Kidney (tissue), 14 donors: Measurements from ENCODE around the gene GLI1. TPM values are rescaled to one million over a fixed set of nuclear protein-coding genes. Genes with fewer than 3 reads are reported as not detected.
"Not testable (repeated sequence)": the region's sequence is repeated elsewhere in the genome, so short reads cannot be mapped to it uniquely, and the experiment has no call there.

Experiments
- DNase-seq, 5 donors: peaks; one replicate each; pipeline ENCODE4 v3.0.0-alpha.2; 2013 to 2020
- FAIRE-seq: peaks from 2 replicates; lab custom pipeline; 2012; peaks lifted over from hg19 to GRCh38; lab: Jason Lieb, UNC
- H3K27ac ChIP-seq, 2 donors: one replicate each; pipeline ENCODE4 v1.7.0; 2013; ENCODE audit warnings: low read depth in 2 of 2, low read length in 2 of 2, inconsistent platforms in 1 of 2
- H3K27me3 ChIP-seq: one replicate; pipeline ENCODE4 v1.7.1; 2013; ENCODE audit warnings: low read length, inconsistent platforms; ENCODE audit not compliant: control insufficient read depth, insufficient read depth
- H3K36me3 ChIP-seq, 3 donors: one replicate each; pipeline versions ENCODE4 v1.7.0 to v1.7.1; 2013; ENCODE audit warnings: low read length in 3 of 3, control low read depth in 1 of 3, inconsistent platforms in 1 of 3; ENCODE audit not compliant: insufficient read depth in 3 of 3, control insufficient read depth in 2 of 3
- H3K4me1 ChIP-seq, 3 donors: one replicate each; pipeline versions ENCODE4 v1.7.0 to v1.7.1; 2013; ENCODE audit warnings: low read length in 3 of 3, inconsistent platforms in 1 of 3, low read depth in 1 of 3; ENCODE audit not compliant: control insufficient read depth in 2 of 3, insufficient read depth in 2 of 3
- H3K4me3 ChIP-seq, 3 donors: one replicate each; pipeline versions ENCODE4 v1.7.0 to v1.8.1; 2013; ENCODE audit warnings: low read length in 3 of 3, control low read depth in 1 of 3, inconsistent platforms in 1 of 3
- H3K9ac ChIP-seq, 3 donors: one replicate each; pipeline versions ENCODE4 v1.7.0 to v1.7.1; 2013; ENCODE audit warnings: low read length in 3 of 3, control low read depth in 1 of 3, inconsistent platforms in 1 of 3
- H3K9me3 ChIP-seq, 3 donors: one replicate each; pipeline versions ENCODE4 v1.7.0 to v1.7.1; 2013; ENCODE audit warnings: low read length in 3 of 3, control low read depth in 1 of 3, inconsistent platforms in 1 of 3; ENCODE audit not compliant: control insufficient read depth in 2 of 3, insufficient read depth in 1 of 3
- CTCF ChIP-seq: IDR thresholded peaks from 3 replicates; pipeline ENCODE4 v1.5.1; 2012; ENCODE audit warnings: mild to moderate bottlenecking, moderate library complexity, borderline replicate concordance; ENCODE audit not compliant: insufficient read depth; ENCODE audit errors: extremely low read depth
- intact Hi-C: fragments of 100-400 bp; cut with DNase I; formaldehyde crosslinking; loops from one replicate; pipeline ENCODE4 v1.11.1; 2022
- polyA plus RNA-seq: library from polyadenylated mRNA; stranded (reverse); fragments of 350-450 nt; fragmentation: Illumina TruSeq; extraction: RNeasy Lipid Tissue Mini Kit (QIAGEN cat#74804); gene quantifications from one replicate; pipeline ENCODE4 v1.2.3, GENCODE V29; 2014; ENCODE audit warnings: low read depth, low replicate concordance; ENCODE audit not compliant: insufficient read depth
- total RNA-seq: library from RNA; stranded (reverse); fragmentation: NEBNext Ultra II Directional; extraction: Animal tissue kit (Norgen Biotek cat#: 25700); gene quantifications from one replicate; pipeline ENCODE4 v1.2.1, GENCODE V29; 2021
- donor health status: control.
- donor health status: control.
- donor health status: control.
- donor health status: control.
- donor health status: control.
- donor health status: DM: yes; HTN: yes; CAD: no.
- donor health status: Normal renal cell carcinoma (clear cell type).

The GLI1 gene
- total and polyA plus RNA-seq, 2 donors from 2014 or later, result 1.4 to 2.8 TPM

GRCh38 chr12:57491393-57492280, 32.1 kb downstream of the GLI1 start:
- peaks cover 8 to 27% (median 8%) of the 10 kb centered on the region in 3 donors for H3K36me3 ChIP-seq

GRCh38 chr12:57495051-57495701, 35.6 kb downstream of the GLI1 start:
- H3K36me3 ChIP-seq, result peaks cover 3 to 38% (median 18%) of the 10 kb centered on the region in 3 donors
- H3K9me3 ChIP-seq, intact Hi-C loops, H3K4me1 ChIP-seq, FAIRE-seq, H3K27me3 ChIP-seq, H3K27ac ChIP-seq, H3K9ac ChIP-seq, H3K4me3 ChIP-seq, DNase-seq: not testable (repeated sequence)

More at GRCh38 chr12:57491393-57492280, 32.1 kb downstream of the GLI1 start:
- no peak for TF ChIP-seq CTCF
- intact Hi-C loops, result no loop called here
- Histone ChIP-seq H3K27ac (no peak overlapping the region), H3K4me1 (peaks cover 0 to 10% (median 0%) of the 10 kb centered on the region in 3 donors), H3K9me3 (no peaks in the 10 kb centered on the region), H3K27me3 (no peaks in the 10 kb centered on the region), H3K9ac (no peak overlapping the region), H3K4me3 (no peak overlapping the region)
- DNase-seq, result no peak
- no peak for FAIRE-seq

- Histone ChIP-seq H3K27ac (no peak overlapping the region), H3K27me3 (no peaks in the 10 kb centered on the region), H3K4me1 (no peaks in the 10 kb centered on the region), H3K9me3 (no peaks in the 10 kb centered on the region), H3K4me3 (no peak overlapping the region), H3K36me3 (peaks cover 4 to 36% (median 23%) of the 10 kb centered on the region in 3 donors), H3K9ac (no peak overlapping the region)
- FAIRE-seq (no peak), DNase-seq (no peak)
- intact Hi-C loops, result no loop called here
- TF ChIP-seq CTCF, result no peak
Measured at GRCh38 chr12:57496822-57497221, 37.2 kb downstream of the GLI1 start.
